Activated T-cell treated with anti-CD3 and anti-CD28 coated beads for 48 hours (primary cell): ENCODE data around the gene TMEM167B.
"Not testable (repeated sequence)": the region's sequence is repeated elsewhere in the genome, so short reads cannot be mapped to it uniquely, and the experiment has no call there.

Experiments
- DNase-seq: peaks from one replicate; pipeline ENCODE4 v3.0.0-alpha.2; 2020; ENCODE audit warnings: low read depth

Gene TMEM167B

DNA sequence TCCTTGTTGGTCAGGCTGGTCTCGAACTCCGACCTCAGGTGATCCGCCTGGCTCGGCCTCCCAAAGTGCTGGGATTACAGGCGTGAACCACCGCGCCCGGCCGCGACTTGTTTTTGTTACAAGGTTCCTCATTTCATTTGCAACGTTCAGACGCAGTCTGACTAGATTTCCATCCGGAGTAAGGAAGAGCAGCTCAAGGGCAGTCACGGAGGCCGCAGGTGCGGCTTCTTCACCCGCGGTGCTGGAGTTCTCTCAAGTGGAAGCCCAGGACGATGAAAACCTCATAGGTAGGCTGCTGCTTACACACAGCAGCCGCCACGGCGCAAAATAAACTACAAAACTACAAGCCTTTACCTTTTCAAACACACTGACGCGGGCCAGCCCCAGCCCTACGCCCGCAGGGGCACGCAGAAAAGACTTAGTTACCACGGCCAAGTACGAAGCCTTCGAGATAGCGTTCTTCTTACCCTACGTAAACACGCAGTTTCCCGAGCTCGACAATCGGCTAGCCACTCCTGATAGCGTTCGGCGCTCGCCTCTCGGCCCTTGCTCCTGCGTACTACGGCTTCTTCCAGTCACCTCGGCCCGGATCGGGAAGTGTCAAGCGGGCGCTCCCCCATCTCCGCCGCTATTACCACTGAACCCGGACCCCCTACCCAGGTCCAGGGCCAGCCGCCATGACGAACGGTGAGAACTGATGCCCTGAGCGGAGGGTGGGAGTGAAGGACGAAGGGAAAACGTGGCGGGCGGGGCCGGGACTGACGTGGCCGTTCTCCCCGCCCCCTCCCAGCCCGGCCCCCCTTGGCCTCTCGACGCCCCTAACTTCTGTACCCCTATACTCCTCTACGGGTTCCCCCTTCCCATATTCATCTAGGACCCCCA is at the start of gene TMEM167B:
TMEM167B (plus strand) TSS at position 569 of the 882 bp plus-strand sequence; CDS start at position 678, 109 bp downstream.
- peak; percentile 81 for DNase-seq

DNA sequence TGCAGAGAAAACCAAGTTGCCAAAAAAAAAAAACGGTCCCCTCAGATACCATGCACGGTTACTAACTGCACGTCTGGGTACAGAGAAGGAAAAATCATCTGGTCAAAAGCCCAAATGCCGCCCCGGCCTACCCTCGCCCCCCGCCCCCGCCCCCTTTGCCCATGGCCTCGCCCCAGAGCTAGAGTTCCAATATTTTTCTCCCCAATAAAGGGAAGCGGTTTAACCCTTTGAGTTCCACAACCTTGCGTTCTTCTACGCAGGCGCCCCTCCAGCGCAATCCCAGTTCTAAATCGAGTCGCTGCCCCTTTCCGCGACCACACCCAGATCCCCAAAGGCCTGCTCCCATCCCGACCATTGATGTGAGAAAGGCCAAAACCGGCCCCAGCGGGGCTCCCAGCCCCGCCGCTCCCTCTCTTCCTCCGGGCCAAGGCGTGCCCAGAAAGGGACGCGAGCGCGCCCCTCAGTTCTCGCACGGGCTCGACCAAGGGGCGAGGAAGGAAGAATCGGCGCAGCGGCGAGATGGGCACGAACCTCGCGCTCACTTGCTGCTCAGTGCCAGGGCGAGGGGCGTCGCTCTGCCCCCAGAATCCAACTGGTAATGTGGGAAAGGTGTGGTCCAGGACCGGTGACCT is 49.5 kb upstream of the TMEM167B start:
- DNase-seq, result no peak

DNA sequence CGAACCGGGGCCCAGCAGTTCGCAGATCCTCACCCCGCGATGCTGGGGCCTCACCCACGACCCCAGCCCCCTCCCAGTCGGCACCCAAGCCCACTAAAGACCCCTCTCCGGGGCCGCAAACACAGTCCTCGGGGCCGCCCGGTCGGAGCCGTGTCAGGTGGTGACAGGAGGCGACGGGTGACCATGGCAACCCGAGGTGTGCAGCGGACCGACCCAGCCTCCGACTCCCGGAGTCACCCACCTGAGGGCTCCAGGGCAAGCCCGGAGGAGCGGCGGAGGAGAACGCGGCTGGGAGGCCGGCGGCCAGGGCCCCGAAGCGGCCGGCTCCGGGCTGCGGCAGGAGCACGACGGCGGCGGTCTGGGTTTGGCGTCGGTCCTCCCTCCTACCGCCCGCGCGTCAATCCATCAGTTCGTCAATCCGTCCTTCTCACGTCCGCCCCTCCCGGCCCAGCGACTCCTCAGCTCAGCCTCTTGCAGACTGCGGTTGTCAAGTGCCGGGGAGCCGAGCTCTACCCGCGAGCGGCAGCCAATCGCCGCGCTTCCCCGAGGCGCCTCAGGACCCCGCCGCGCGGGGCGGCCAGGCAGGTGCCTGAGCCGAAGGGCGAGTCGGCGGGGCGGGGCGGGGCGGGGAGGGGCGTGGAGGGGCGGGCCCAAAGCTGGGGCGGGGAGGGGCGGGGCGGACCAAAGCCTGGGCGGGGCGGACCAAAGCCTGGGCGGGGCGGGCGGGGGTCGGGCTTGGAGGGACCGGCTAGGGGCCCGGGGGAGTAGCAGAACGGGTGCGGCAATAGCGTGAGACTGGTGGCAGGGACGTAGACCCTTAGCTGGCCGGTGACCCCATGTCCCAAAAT is 48.7 kb upstream of the TMEM167B start, which contains the start of gene WDR47:
WDR47 (minus strand) TSS at position 482 of the 848 bp plus-strand sequence. CDS start 18,590 bp downstream, outside the sequence.
- DNase-seq, result peak; percentile 96

DNA sequence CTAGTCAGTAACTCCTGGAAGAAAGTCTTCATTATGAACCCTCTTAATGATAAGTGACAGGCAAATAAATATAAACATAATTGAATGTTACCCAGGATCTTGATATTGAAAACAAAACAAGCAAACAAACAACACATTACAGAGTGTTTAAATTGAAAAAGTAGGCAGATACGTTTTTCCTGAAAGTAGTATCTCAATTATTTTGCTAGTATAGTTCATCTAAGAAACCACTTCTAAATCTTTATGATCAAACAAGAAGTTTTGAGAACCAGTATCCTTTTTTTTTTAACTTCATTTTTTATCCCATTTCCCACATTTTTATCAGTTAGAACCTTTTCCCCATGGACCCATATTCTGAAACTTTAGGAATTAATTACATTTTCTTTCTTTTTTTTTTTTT is 45.0 kb upstream of the TMEM167B start:
- DNase-seq, result no peak

DNA sequence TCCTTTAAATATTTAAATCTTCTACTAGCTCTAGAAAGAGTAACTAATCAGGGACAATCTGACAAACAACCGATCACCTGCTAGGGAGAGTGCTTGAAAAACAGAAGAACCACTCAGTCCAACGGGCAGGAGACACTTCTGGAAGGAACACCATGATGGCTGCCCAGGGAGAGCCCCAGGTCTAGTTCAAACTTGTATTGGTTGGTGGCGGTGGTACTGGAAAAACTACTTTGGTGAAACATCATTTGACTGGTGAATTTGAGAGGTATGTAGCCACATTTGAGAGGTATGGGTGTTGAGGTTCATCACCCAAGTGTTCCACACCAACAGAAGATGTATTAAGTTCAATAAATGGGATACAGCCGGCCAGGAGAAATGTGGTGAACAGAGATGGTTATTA is 43.9 kb upstream of the TMEM167B start:
- DNase-seq, result no peak

DNA sequence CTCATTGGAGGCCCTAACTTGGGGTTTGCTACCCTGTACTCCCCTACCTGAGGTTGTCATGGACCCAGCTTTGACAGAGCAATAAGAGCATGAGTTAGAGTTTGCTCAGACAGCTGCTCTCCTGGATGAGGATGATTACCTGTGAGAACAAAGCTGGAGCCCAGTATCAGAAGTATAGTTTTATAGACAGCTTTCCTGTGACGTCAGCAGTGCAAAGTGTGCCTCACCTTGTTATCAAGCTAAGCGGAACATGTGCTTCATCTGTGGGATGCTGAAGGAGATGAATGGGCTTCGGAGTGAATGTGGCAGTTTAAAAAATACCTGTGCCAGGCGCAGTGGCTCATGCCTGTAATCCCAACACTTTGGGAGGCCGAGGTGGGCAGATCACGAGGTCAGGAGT is 43.2 kb upstream of the TMEM167B start:
- DNase-seq, result no peak

DNA sequence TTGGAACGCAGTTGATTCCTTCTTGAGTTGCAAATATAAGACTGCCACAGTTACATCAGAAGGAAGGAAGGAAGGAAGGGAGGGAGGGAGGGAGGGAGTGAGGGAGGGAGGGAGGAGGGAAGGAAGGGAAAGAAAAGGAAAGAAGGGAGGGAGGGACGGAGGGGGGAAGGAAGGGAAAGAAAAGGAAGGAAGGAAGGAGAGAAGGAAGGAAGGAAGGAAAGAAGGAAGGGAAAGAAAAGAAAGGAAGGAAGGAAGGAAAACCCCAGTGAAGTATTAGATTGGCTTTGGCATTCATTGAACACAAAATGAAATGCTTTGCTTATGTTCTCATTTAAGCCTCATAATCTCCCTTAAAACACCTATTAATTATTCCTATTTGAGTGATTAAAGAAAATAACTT is 42.2 kb upstream of the TMEM167B start:
- no peak for DNase-seq

DNA sequence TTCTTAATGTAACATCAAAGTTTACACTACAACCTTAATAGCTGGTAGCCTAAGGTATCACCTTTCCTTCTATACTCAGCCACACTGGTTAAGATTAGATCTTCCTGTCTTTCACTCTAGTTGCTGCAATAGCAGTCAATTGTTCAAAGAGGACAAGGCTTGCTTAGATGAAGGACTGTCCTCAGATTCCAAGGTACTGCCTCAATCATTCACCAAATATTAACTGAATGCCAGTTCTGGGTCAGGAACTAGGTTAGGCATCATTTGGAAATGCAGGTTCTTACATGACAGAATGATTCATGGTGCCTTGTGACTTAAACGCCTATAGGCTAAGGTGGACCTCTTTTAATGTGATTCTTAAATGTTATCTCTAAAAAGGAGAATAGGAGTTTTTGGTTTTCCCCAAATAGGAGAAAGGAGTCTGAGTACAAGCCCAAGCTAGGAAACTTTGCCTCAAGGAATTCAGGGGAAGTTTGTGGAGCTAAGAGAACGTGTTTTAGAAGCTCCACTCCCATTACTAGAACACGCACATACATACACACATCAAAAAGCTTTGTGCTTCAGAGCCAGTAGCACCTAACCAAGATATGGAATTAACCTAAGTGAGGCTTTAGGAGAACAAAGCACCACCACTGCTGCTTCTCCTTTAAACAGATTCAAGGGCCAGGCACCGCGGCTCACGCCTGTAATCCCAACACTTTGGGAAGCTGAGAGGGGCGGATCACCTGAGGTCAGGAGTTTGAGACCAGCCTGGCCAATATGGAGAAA is 40.2 kb upstream of the TMEM167B start:
- DNase-seq, result no peak

DNA sequence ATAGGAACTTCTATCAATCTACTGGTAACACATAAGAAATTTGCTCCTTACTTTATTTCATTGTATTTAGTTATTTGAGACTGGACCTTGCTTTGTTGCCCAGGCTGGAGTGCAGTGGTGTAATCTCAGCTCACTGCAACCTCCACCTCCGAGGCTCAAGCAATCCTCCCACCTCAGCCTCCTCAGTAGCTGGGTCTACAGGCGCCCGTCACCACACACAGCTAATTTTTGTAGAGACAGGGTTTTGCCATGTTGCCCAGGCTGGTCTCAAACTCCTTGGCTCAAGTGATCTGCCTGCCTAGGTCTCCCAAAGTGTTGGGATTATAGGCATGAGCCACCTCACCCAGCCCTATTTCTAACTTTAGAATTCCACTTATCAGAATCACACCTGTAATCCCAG is 38.4 kb upstream of the TMEM167B start:
- not testable (repeated sequence) for DNase-seq

DNA sequence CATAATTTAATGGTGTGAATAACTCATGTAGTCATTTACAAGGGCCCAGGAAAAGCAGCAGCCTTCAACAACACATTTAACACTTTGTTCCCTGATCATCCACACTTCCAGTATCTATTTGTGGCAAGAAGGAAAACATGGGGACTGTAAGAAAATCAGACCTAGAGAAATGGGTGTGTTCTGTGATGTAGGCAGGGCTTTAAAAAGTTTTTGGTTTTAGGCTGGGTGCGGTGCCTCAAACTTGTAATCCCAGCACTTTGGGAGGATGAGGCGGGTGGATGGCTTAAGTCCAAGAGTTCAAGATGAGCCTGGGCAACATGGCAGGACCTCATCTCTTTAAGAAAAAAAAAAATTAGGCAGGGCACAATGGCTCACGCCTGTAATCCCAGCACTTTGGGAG is 34.5 kb upstream of the TMEM167B start:
- DNase-seq, result no peak

DNA sequence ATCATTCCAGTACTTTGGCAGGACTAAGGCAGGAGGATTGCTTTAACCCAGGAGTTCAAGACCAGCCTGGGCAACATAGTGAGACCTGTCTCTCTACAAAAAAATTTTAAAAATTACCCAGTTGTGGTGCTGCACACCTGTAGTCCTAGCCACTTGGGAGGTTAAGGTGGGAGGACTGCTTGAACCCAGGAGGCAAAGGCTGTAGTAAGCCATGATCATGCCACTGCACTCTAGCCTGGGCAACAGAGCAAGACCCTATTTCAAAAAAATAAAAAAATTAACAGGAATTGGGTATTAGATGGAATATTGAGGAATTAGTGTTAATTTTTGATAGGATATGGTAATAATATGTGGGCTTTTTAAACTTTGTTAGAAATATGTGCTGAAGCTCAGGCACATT is 31.5 kb upstream of the TMEM167B start:
- no peak for DNase-seq

DNA sequence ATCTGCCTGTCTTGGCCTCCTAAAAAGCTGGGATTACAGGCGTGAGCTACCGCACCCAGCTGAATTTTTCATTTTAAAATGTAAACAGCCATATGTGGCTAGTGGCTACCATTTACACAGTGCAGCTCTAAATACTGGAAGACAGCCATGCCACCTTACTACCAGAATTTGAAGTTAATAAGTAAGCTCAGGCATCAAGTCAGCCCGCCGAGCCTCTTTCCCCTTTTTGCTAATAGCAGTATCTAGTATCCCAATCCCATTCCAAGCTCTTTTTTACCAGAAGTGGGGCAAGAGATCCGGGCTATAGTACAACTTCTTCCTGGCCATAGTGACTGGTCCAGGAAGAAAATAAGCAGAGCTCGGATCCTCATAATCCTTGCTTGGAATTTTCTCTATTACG is 29.9 kb upstream of the TMEM167B start:
- DNase-seq, result no peak

DNA sequence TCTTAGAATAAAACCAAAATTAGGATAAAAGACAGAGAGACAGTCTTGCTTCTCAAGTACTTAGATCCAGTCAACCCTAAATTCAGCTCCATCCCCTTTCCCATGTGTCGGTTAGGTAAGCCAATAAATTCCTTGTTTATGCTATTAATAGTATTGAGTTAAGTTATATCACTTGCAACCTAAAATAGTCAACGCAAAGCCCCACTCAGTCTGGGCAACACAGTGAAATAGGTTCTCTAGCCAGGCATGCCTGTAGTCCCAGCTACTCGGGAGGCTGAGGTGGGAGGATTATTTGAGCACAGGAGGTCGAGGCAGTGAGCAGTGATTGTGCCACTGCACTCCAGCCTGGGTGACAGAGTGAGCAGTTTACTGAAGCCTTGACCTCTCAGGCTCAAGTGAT is 29.4 kb upstream of the TMEM167B start:
- DNase-seq, result no peak

DNA sequence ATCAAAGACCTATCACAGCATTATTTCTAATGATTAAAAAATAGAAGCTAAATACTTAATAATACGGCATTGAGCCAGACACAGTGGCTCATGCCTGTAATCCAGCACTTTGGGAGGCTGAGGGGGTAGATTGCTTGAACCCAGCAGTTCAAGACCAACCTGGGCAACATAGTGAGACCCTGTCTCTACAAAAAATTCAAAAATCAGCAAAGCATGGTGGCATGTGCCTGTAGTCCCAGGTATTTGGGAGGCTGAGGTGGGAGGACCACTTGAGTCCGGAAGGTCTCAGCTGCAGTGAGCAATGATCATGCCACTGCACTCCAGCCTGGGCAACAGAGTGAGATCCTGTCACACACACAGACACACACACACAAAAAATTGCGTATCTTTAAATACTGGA is 25.4 kb upstream of the TMEM167B start:
- DNase-seq, result no peak

DNA sequence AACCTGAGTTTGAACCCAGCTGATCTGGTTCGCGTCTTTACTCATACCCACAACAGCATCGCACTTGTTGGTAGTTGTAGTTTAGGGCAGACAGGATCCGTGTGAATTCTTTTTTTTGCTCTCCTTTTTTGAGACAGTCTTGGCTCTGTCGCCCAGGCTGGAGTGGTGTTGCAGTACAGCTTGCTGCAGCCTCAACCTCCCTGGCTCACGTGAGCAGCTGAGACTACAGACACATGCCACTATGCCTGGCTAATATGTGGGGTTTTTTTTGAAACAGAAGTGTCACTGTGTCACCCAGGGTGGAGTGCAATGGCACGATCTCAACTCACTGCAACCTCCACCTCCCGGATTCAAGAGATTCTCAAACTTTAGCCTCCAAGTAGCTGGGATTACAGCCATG is 22.7 kb upstream of the TMEM167B start:
- no peak for DNase-seq

DNA sequence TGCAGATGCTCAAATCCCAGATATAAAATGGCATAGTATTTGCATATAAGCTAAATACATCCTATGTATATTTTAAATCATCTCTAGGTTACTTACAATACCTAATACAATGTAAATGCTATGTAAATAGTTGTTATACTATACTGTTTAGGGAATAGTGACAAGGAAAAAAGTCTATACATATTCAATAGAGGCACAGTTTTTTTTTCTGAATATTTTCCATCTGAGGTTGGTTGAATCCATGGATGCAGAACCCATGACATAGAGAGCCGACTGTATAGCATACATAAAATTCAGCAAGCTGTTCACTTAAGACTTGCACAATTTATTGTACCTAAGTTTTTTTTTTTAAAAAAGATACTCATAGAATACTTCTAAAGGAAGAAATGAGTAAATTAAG is 21.3 kb upstream of the TMEM167B start:
- DNase-seq, result no peak

DNA sequence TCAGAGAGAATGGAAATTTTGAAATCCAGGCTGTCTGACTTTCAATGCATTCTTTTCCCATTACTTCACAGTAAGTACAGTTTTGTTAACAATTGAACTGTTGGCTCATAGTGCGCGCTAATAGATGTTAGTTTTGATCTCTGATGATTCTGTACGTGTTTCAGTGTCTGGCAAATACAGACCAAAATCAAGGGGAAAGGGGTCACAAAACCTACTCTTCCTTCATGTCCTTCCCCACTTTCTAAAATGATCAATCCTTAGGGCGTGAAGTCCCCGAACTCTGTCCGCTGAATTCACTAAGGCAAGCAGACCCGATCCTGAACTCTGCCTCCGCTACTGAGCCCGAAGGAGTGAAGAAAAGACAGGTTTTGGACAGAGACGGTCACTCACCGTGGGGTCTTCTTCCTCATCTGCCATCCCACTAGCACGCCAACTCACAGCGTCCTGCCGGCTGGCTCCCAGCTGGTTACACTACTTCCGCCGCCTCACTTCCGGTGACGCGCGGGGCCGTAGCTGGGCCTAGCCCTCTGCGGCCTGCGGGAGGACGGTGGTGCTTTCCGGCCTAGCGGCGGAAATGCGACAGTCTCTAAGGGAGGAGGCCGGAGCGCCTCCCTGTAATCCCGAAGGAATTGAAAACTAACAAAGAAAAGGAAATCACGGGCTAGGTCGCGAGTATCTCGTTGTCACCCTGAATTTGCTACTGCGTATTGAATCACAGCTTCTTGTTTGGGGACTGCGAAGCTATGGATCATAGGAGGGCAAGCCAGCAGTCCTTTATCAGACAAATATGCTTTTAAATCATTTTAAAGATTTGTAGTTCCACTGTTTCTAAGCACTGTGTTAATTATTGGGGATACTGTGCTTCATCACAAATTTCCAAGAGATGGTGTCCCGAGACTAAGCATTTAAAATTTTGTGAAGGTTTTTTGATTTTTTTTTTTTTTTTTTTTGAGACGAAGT is 14.8 kb upstream of the TMEM167B start, which contains the start of gene TAF13:
TAF13 (minus strand) TSS at position 473 of the 960 bp plus-strand sequence; CDS start at position 417, 56 bp downstream.
- DNase-seq, result peak; percentile 88

DNA sequence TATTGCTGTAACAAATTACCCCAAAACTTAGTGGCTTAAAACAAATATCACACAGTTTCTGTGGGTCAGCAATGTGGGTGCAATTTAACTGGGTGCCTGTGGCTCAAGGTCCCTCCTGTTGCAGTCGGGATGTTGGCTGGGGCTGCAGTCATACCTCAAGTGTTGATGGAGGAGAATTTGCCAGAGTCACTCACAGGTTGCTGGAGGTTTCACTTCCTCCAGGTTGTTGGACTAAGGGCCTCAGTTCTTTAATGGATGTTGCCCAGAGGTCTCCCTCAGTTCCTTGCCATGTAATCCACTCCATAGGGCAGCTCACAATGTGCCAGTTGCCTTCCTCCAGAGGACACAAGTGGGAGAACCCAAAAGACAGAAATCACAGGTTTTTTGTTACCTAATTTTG is 12.2 kb upstream of the TMEM167B start:
- no peak for DNase-seq

DNA sequence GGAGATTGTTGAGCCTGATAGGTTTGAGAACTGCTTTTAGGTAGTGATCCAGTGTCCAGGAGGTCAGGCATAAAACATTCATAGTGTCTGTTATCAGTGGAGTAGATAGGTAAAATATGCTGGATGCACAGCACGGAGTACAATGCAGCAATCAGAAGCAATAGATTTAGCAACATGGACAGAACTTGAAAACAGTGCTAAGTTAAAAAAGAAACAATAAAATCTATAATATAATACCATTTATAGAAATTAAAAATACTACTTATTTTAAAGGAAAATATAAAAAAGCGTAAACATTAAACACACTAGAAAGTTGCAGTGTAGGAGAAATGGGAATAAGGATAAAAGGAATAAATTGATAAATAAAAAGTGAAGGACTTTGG is 11.3 kb upstream of the TMEM167B start:
- DNase-seq, result no peak

DNA sequence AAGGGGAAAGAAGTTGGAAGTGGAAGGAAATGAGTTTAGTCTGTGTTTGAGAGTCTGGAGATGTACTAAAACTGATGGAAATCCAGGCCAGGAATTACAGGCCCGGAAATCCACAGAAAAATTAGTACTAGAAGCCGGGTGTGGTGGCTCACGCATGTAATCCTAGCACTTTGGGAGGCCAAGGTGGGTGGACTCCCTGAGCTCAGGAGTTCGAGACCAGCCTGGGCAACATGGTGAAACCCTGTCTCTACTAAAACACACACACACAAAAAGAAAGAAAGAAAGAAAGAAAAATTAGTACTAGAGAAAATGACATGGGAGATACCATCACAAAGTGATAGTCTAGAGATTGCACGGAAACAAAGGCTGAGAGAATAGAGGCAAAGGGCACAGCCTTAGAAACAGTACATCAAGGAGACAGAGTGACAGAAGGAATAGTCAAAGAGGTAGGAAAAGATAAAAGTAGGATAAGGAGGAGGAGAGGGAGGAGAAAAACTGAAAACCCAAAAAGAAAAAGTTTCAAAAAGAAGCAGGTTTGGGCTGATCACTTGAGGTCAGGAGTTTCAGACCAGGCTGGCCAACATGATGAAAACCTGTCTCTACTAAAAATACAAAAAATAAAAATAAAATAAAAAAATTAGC is 10.0 kb upstream of the TMEM167B start:
- DNase-seq, result no peak
